A549 (cell line): ENCODE data around the gene RNGTT. TPM values are rescaled to one million over a fixed set of nuclear protein-coding genes. Genes with fewer than 3 reads are reported as not detected.

Experiments used
- ATAC-seq, 2 experiments: fragments of 200-7000 bp in 1 of 2; fragments of >200 bp in 1 of 2; cut with Nextera tagmentation in 1 of 2; cut with Tn5 transposase in 1 of 2; 3 replicates each; pipeline versions ENCODE4 v1.8.0 to v1.9.1; 2018 to 2020; ENCODE audit warnings: mild to moderate bottlenecking in 1 of 2, moderate library complexity in 1 of 2
- CTCF ChIA-PET: fragments of 300-600 bp; sonication (Branson Sonifier 250); formaldehyde crosslinking; extraction: SDS; loops from one replicate; lab custom pipeline; 2021; ENCODE audit warnings: antibody characterized with exemption, inconsistent platforms; lab: Yijun Ruan, JAX
- POLR2A ChIA-PET: fragments of 350-600 bp; formaldehyde crosslinking; extraction: SDS; loops from one replicate; lab custom pipeline; 2021; ENCODE audit warnings: antibody characterized with exemption, inconsistent platforms; lab: Yijun Ruan, JAX
- DNase-seq, 2 experiments: peaks; one replicate each; pipeline versions ENCODE4 v3.0.0 to v3.0.0-alpha.2; 2011 to 2016; ENCODE audit warnings: low read depth in 1 of 2, low spot score in 1 of 2
- FAIRE-seq: peaks from 2 replicates; lab custom pipeline; 2011; peaks lifted over from hg19 to GRCh38; lab: Jason Lieb, UNC
- H3K27ac ChIP-seq, 2 experiments: fragments of >200 bp; sonication (Bioruptor Twin); formaldehyde crosslinking; 3 replicates each; pipeline ENCODE4 v1.5.1; 2016 to 2017
- H3K4me1 ChIP-seq: fragments of >200 bp; sonication (Bioruptor Twin); formaldehyde crosslinking; 3 replicates; pipeline ENCODE4 v1.6.1; 2016
- H3K4me2 ChIP-seq: fragments of >200 bp; sonication (Bioruptor Twin); formaldehyde crosslinking; 3 replicates; pipeline ENCODE4 v1.6.1; 2016
- H3K4me3 ChIP-seq: fragments of >200 bp; sonication (Bioruptor Twin); formaldehyde crosslinking; 3 replicates; pipeline ENCODE4 v1.5.1; 2016
- H3K9me3 ChIP-seq: fragments of >200 bp; sonication (Bioruptor Twin); formaldehyde crosslinking; 3 replicates; pipeline ENCODE4 v1.6.1; 2016
- ATOH8 ChIP-seq: fragments of 250-450 bp; sonication (Bioruptor Pico); IDR thresholded peaks from 2 replicates; pipeline ENCODE4 v1.5.0; 2020; ENCODE audit warnings: low read depth, mild to moderate bottlenecking, moderate library complexity
- CBX8 ChIP-seq: fragments of 200-600 bp; sonication (generic); IDR thresholded peaks from 2 replicates; pipeline ENCODE4 v1.6.1; 2016
- CEBPB ChIP-seq, 2 experiments: fragments of >200 bp in 1 of 2; sonication (Bioruptor Twin) in 1 of 2; formaldehyde crosslinking in 1 of 2; IDR thresholded peaks; 2 replicates each; pipeline ENCODE4 v1.6.1; 2012 to 2016
- CHD2 ChIP-seq: fragments of 150-350 bp; IDR thresholded peaks from 2 replicates; pipeline ENCODE4 v1.6.1; 2014; ENCODE audit warnings: low read length; ENCODE audit not compliant: partially characterized antibody
- E2F6 ChIP-seq: IDR thresholded peaks from 2 replicates; pipeline ENCODE4 v1.6.1; 2012; ENCODE audit warnings: low read depth, borderline replicate concordance
- EP300 ChIP-seq, 2 experiments: fragments of >200 bp; sonication (Bioruptor Twin); formaldehyde crosslinking; IDR thresholded peaks; 2 replicates in 1 of 2; 3 replicates in 1 of 2; pipeline ENCODE4 v1.6.1; 2016 to 2017
- HES2 ChIP-seq: fragments of >200 bp; sonication (Bioruptor Twin); formaldehyde crosslinking; IDR thresholded peaks from 2 replicates; pipeline ENCODE4 v1.6.1; 2016
- HEYL ChIP-seq: fragments of 250-450 bp; sonication (Bioruptor Pico); IDR thresholded peaks from 2 replicates; pipeline ENCODE4 v1.8.0; 2021; ENCODE audit warnings: mild to moderate bottlenecking, moderate library complexity
- HOXB5 ChIP-seq: fragments of 250-450 bp; sonication (Bioruptor Pico); IDR thresholded peaks from 2 replicates; pipeline ENCODE4 v1.5.0; 2020; ENCODE audit warnings: mild to moderate bottlenecking, moderate library complexity
- MYC ChIP-seq: IDR thresholded peaks from 2 replicates; pipeline ENCODE4 v1.6.1; 2012; ENCODE audit warnings: mild to moderate bottlenecking, inconsistent platforms, low read length, improper control_type of control experiment, borderline replicate concordance
- NR3C1 ChIP-seq: fragments of >200 bp; sonication (Bioruptor Twin); formaldehyde crosslinking; IDR thresholded peaks from 3 replicates; pipeline ENCODE4 v1.6.1; 2017
- PHF8 ChIP-seq: fragments of 200-600 bp; sonication (generic); IDR thresholded peaks from 2 replicates; pipeline ENCODE4 v1.6.1; 2016; ENCODE audit warnings: low read depth, mild to moderate bottlenecking, antibody characterized with exemption, moderate library complexity, borderline replicate concordance
- REST ChIP-seq: fragments of 200-600 bp; sonication (generic); IDR thresholded peaks from 2 replicates; pipeline ENCODE4 v1.6.1; 2016; ENCODE audit warnings: antibody characterized with exemption, mild to moderate bottlenecking, moderate library complexity
- SMC3 ChIP-seq: fragments of >200 bp; sonication (Bioruptor Twin); formaldehyde crosslinking; IDR thresholded peaks from 3 replicates; pipeline ENCODE4 v1.6.1; 2018; ENCODE audit warnings: inconsistent platforms
- SREBF2 ChIP-seq: fragments of 450-650 bp; IDR thresholded peaks from 2 replicates; pipeline ENCODE4 v1.6.1; 2014; ENCODE audit warnings: mild to moderate bottlenecking, moderate library complexity
- TFCP2L1 ChIP-seq: fragments of 250-450 bp; sonication (Bioruptor Pico); IDR thresholded peaks from 2 replicates; pipeline ENCODE4 v1.5.0; 2021; ENCODE audit warnings: mild to moderate bottlenecking
- ZC3H11A ChIP-seq: fragments of 450-650 bp; IDR thresholded peaks from 2 replicates; pipeline ENCODE4 v1.6.1; 2014; ENCODE audit warnings: antibody characterized with exemption, mild to moderate bottlenecking
- ZFP36 ChIP-seq: fragments of 450-650 bp; IDR thresholded peaks from 2 replicates; pipeline ENCODE4 v1.6.1; 2014; ENCODE audit warnings: borderline replicate concordance; ENCODE audit not compliant: partially characterized antibody
- ZNF302 ChIP-seq: fragments of 250-450 bp; sonication (Bioruptor Pico); IDR thresholded peaks from 2 replicates; pipeline ENCODE4 v1.9.0; 2021; ENCODE audit warnings: inconsistent platforms, mild to moderate bottlenecking, moderate library complexity
- ZSCAN20 ChIP-seq: fragments of 250-450 bp; sonication (Bioruptor Pico); IDR thresholded peaks from 2 replicates; pipeline ENCODE4 v1.8.0; 2022; ENCODE audit warnings: mild to moderate bottlenecking, moderate library complexity
- WGBS: methylation state at CpG from one replicate; pipeline ENCODE4 v1.1.6; 2017; ENCODE audit errors: missing lambda C conversion rate; 5-methylcytosine and 5-hydroxymethylcytosine counted together
- polyA plus RNA-seq, 4 experiments: library from polyadenylated mRNA; depleted of rRNA in 3 of 4; stranded (reverse); fragments of >200 nt; fragmentation: RNase III in 1 of 4; extraction: RNeasy Plus Mini Kit Qiagen cat#74134 plus additional on column Dnase treatment in 1 of 4; gene quantifications; 2 replicates in 3 of 4; 3 replicates in 1 of 4; pipeline ENCODE4 v1.2.3, GENCODE V29; 2011 to 2017
- TF ChIP-seq, protein P1 (sequence below): fragments of 150-350 bp; IDR thresholded peaks from 2 replicates; pipeline ENCODE4 v1.6.1; 2014; ENCODE audit warnings: low read depth, mild to moderate bottlenecking, low read length
- TF ChIP-seq, protein P2 (sequence below): IDR thresholded peaks from 2 replicates; pipeline ENCODE4 v1.6.1; 2012

Gene RNGTT
- polyA plus RNA-seq, 2 of the 4 experiments (the other 2 are of a cell fraction): 11.6 to 15.0 TPM

- TF ChIP-seq REST: no peak
- no peak for TF ChIP-seq PHF8
- no peak for TF ChIP-seq E2F6
- TF ChIP-seq, protein P1, sequence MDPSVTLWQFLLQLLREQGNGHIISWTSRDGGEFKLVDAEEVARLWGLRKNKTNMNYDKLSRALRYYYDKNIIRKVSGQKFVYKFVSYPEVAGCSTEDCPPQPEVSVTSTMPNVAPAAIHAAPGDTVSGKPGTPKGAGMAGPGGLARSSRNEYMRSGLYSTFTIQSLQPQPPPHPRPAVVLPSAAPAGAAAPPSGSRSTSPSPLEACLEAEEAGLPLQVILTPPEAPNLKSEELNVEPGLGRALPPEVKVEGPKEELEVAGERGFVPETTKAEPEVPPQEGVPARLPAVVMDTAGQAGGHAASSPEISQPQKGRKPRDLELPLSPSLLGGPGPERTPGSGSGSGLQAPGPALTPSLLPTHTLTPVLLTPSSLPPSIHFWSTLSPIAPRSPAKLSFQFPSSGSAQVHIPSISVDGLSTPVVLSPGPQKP: no peak
- TF ChIP-seq HEYL (CRISPR knock-in tag): no peak
- TF ChIP-seq, all 56 proteins: peak for 0
These were observed 388.8 kb downstream of the RNGTT start (continued) for GRCh38 chr6:88574651-88575050.

DNA sequence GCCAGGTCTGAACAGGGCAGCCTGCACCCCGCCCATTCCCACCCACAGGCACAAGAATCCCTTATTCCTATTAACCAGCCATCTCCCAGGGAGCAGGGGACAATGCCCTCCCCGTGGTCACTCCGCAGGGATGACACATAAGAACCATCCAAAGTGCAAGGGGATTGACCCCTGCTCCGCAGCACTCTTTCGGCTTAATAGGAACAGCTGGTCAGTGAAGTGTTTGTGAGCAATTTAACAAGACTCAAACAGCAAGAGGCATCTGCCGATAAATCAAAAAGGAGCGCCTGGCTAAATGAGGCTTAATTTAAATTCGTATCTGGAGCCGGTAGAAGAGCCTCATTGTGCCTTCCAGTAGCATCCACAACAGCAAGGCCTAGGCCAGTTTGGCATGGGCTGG is 389.4 kb downstream of the RNGTT start:
- Histone ChIP-seq H3K4me3 (no peak overlapping the region), H3K9me3 (no peaks in the 10 kb centered on the region), H3K4me2 (no peak overlapping the region), H3K27ac (no peak overlapping the region), H3K4me1 (no peaks in the 10 kb centered on the region)
- 81% methylated on average over 6 of the region's 9 CpGs for WGBS
- POLR2A ChIA-PET: no interaction called here
- DNase-seq (no peak), FAIRE-seq (no peak), ATAC-seq (no peak)
- CTCF ChIA-PET: no interaction called here
- TF ChIP-seq HOXB5 (CRISPR knock-in tag) (no peak), NR3C1 (no peak), ATOH8 (CRISPR knock-in tag) (no peak), HES2 (no peak), CHD2 (no peak), ZNF302 (no peak), TFCP2L1 (no peak)

DNA sequence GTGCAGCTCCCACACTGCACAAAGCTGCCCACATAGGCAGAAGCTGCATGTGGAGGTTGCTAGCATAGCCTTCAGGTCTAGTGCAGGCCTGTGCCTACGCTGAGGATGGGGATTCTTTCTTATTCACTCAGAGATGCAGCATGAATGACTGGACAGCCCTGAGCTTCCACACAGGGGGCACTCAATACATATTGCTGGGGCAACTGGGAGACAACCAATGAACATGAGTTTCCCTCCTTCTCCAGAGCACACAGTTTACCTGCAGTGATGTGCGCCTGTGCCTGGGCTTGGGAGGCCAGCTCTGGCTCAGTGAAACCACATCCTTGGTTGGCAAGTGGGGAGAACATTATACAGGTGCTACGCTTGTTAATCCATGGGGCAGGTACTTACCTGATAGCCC is 389.9 kb downstream of the RNGTT start:
- 31% methylated on average over 3 of the region's 3 CpGs for whole genome bisulfite sequencing
- ChIA-PET CTCF (no interaction called here), POLR2A (no interaction called here)
- TF ChIP-seq CBX8: no peak
- no peak for TF ChIP-seq ZSCAN20 (CRISPR knock-in tag)
- no peak for TF ChIP-seq EP300 (IDR thresholded peaks at IDR 0.05)
- no peak for TF ChIP-seq ZFP36
- no peak for TF ChIP-seq MYC
- no peak for TF ChIP-seq CHD2
- TF ChIP-seq SREBF2: no peak
- no peak for TF ChIP-seq SMC3
- TF ChIP-seq, protein P2, sequence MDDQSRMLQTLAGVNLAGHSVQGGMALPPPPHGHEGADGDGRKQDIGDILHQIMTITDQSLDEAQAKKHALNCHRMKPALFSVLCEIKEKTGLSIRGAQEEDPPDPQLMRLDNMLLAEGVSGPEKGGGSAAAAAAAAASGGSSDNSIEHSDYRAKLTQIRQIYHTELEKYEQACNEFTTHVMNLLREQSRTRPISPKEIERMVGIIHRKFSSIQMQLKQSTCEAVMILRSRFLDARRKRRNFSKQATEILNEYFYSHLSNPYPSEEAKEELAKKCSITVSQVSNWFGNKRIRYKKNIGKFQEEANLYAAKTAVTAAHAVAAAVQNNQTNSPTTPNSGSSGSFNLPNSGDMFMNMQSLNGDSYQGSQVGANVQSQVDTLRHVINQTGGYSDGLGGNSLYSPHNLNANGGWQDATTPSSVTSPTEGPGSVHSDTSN: no peak
- no peak for TF ChIP-seq CEBPB (IDR thresholded peaks at IDR 0.05)
- no peak for TF ChIP-seq ZC3H11A
- Histone ChIP-seq H3K4me3 (no peak overlapping the region), H3K9me3 (no peaks in the 10 kb centered on the region), H3K4me2 (no peak overlapping the region), H3K27ac (no peak overlapping the region), H3K4me1 (no peaks in the 10 kb centered on the region)
- ATAC-seq (no peak), DNase-seq (no peak), FAIRE-seq (no peak)
